Cortex of kidney (tissue), 1 donor: Measurements from ENCODE around the gene MED13.
"Not testable (repeated sequence)": the region's sequence is repeated elsewhere in the genome, so short reads cannot be mapped to it uniquely, and the experiment has no call there.

Experiments
- DNase-seq: peaks from one replicate; lab custom pipeline; 2025; lab: John Stamatoyannopoulos, UW

MED13 gene

DNA sequence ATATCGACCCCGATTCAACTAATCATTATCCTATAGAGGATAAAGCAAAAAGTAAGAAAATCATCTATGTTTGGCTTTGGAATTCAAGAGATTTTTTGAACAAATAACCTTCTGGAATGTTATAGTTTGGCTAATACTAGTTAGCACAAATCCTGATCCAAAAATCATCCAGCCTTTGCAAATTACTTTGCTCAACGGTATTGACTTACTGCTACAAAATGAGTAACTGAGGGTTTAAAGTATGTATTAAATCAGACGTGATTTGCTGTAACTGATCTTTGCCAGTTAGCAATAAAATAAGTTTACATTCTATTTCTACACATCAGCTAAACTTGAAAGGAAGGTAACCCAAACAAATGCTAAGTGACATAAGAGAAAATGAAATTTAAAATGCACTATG is 6.5 kb downstream of the MED13 start:
- DNase-seq, result no peak

DNA sequence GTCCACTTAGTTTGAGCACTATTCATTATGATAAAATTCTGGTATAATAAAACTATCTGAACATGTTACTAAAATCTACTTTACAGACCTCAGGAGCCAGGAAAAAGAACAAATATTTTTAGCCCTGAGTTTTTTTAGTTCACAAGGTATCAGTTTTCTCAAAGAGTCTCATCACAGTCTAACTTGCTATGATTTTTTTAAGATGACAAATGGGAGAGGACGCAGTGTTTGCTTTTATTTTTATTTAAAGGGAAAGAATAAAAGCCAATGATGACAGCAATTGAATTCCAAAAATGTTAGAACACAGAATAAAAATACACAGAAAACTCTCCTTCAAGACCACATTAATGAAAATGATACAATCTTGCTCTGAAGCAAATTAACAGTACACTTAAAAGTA is 7.4 kb downstream of the MED13 start:
- DNase-seq, result no peak

DNA sequence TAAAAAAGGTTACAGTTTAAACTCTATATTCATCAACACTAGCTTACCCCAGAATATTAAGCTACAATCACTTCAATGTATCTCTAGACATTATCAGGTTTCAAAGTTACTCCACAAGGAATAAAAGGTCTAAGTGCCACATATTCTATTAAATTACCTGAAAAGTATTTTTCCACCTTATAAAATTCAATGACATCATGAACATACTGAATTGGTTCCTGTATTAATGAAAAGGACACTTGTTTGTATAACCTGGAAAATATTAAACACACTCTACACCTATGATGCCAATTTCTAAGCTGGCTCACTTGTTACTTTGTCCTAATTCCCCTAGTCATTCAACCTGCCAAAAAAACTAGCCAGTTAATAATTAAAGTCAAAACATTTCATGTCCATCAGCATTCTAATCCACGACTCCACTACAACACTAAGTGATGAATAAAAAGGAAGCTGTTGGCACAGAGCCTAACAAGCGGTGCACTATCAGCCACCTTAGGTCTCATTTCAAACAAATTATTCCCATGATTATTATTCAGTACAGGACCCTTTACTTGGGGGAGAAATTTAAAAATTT is 12.2 kb downstream of the MED13 start:
- no peak for DNase-seq

DNA sequence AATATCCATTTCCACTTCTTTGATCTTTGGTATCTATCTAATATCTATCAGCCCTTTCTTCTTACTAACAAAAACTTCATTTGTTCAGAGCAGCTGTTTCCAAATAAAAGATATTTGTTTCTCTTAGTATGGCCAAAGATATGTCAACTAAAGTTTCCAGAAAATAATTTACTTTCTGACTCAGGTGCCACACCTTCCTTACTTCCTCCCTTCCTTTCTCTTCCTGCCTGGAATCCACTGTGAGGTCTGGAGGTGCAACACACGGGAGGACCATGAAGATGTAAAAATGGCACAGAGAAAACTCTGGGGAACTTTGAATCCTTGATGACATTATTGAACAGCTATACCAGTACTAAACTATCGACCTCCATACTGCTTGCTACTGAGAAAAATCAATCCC is 14.0 kb downstream of the MED13 start:
- no peak for DNase-seq

GRCh38 chr17:62049299-62049698 is 15.8 kb downstream of the MED13 start:
- DNase-seq, result no peak

DNA sequence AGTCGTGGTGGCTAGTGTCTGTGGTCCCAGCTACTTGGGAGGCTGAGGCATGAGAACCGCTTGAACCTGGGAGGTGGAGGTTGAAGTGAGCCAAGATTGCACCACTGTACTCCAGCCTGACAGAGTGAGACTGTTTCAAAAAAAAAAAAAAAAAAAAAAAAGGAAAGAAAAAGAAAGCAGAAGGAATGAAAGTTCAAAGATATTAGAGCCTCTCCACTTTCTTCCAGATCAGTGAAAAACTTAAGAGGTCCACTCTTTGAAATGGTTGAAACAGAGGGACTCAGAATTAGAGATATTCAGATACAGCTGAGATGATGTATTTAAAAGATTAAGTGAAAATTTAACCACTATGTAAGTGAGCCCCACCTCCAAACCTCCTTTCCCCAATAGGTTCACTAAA is 16.8 kb downstream of the MED13 start:
- no peak for DNase-seq

- DNase-seq, result no peak
Observed at GRCh38 chr17:62045517-62045916, 19.6 kb downstream of the MED13 start.

GRCh38 chr17:62045109-62045508 is 20.0 kb downstream of the MED13 start:
- DNase-seq, result no peak

- no peak for DNase-seq
Observed at GRCh38 chr17:62043602-62044001, 21.5 kb downstream of the MED13 start.

- no peak for DNase-seq
Observed at GRCh38 chr17:62043140-62043539, 21.9 kb downstream of the MED13 start.

DNA sequence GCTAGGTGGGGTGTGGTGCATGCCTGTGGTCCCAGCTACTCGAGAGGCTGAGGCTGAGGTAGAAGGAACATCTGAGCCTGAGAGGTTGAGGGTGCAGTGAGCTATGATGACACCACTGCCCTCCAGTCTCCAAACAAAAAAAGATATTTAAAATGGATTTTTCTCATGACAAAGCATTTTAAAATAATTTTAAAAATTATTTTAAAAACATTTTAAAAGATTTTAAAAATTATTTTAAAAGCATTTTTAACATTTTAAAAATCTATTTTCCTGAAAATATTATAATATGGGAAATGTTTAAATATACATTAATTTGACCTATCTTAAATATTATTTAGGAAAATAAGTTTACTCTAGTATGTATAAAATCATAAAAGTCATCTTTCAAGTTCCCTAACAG is 26.8 kb downstream of the MED13 start:
- no peak for DNase-seq

DNA sequence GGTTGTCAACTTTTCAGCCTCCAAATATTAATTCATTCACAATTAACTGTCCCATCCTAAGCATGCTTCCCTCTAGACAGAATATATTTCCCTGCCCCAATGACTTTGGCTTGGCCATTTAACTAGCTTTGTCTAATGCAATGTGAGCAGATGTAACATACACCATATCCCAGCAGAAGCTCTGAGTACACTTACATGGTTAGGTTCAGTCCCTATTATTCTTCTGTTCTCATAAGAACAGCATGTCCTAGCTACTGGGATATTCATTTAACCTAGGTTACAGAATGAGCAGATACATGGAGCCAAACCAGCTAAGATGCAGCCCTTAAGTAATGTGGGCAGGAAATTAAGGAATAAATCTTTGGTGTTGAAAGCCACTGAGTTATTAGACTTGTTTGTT is 31.8 kb downstream of the MED13 start:
- DNase-seq, result no peak

DNA sequence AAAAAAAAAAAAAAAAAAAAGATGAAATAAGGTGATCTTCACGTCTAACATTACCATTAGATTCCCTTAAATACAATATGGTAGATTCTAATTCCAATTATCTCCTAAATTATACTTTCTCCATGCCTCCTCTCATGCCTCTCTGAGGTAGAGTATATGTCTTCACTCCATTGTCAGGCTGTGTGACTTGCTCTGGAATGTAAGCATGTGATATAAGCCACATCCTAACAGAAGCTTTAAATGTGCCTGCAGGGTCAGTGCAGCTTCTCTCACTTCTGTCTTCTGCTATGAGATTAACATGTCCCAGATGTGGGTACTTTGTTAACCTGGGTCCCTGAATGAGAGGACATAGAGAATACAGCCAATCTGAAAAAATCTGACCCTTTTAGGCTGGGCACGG is 32.6 kb downstream of the MED13 start:
- no peak for DNase-seq

GRCh38 chr17:62030264-62030663 is 34.8 kb downstream of the MED13 start:
- DNase-seq, result no peak

GRCh38 chr17:62024866-62025265 is 40.2 kb downstream of the MED13 start:
- DNase-seq, result no peak

DNA sequence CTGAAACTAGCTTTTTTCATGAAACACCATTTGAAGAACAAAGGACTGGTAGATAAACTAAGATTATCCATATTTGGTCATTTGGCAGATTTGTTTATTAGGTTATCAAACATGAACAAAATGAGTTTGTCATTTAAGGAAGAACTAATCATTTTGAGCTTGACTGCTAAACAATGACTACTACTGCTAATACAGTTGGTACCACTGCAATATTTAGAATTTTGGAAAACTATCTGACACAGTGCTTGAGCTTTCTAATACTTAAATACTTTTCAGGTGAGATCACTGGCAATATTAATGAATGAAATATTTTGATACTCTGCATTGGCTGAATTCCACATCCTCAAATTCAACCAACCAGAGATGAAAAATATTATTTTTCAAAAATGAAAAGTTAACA is 47.2 kb downstream of the MED13 start:
- no peak for DNase-seq

GRCh38 chr17:62017496-62017895 is 47.6 kb downstream of the MED13 start:
- no peak for DNase-seq

DNA sequence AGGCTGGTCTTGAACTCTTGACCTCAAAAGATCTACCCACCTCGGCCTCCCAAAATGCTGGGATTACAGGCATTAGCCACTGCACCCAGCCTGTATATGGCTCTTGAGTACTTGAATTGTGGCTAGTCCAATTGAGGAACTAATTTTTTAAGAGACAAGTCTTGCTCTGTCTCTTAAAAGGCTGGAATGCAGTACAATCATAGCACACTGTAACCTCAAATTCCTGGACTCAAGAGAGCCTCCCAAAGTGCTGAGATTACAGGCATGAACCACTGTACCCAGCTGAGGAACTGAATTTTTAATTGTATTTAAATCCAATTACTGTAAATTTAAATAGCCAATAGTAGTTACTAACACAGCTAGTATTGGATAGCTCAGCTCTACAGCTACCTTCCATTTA is 50.6 kb downstream of the MED13 start:
- DNase-seq, result no peak

DNA sequence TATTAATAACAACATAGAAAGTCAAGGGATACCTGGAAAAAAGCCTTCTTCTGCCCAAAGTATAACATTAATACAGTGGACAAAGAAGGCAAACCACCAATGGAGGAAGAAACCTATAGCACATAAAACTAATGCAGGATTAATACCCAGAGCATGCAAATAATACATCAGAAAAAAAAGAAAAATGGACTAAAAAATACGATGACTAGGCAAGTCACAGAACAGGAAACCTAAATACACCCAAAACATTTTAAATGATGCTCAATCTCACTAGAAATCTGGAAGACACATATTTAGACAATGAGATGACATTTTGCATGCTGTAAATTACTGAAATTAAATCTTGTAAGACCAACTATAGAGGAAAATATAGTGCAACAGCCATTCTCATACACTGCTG is 55.9 kb downstream of the MED13 start:
- no peak for DNase-seq

- no peak for DNase-seq
Observed at GRCh38 chr17:62008294-62008693, 56.8 kb downstream of the MED13 start.

- DNase-seq, result no peak
Observed at GRCh38 chr17:62004388-62004787, 60.7 kb downstream of the MED13 start.

DNA sequence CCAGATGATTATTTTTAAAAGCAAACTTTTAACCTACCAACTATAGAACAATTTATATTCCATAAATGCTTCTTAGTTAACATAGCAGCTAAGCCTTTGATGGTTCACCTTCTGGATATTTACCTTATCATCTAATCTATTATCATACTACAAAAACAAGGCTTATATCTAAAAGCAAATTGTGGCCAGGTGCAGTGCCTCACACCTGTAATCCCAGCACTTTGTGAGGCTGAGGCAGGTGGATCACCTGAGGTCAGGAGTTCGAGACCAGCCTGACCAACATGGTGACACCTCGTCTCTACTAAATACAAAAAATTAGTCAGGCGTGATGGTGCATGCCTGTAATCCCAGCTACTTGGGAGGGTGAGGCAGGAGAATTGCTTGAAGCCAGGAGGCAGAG is 61.9 kb downstream of the MED13 start:
- not testable (repeated sequence) for DNase-seq

DNA sequence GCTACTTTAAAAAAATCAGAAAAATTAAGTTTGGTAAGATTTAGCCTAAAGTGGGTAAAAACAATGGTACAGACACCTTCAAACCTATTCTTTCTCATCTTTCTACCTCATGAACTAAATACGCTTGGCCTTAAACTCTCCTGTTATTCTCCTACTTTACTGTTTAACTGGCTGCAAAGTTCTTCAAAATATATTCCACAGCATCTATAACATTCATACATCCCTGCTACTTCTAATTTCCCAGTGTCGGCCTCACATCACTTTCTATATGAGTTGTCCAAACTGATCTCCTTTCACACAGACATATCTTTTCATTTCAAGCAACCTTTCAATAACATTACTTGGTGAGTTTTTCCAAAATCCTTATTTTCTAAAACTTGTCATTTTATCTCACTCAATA is 64.0 kb downstream of the MED13 start:
- no peak for DNase-seq

DNA sequence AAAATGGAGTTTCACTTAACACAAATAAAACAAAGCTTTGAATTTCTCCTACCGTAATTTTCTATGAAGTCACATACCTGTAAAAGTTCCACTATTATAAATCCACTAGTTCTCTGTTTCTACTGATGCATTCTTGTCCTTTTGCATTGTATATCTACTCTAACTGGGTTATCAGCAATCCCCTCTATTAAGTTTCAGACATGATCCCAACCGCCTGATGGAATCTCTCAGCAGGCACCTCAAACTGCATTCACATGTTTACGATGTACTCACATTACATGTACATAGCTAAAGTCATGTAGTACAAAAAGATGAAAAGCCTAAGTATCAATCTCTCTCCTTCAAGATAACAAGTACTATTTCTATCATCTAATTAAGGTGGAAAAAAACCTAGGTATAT is 64.9 kb downstream of the MED13 start:
- no peak for DNase-seq

GRCh38 chr17:61998534-61998933 is 66.5 kb downstream of the MED13 start:
- DNase-seq, result not testable (repeated sequence)
